GM10847 (cell line): ENCODE measurements around the gene DOCK2.

Source experiments
- POLR2A ChIP-seq: IDR thresholded peaks from 2 replicates; pipeline ENCODE4 v1.6.1; 2011; ENCODE audit not compliant: insufficient read length; ENCODE audit errors: extremely low read depth

Gene DOCK2

GRCh38 chr5:169637085-169637548, at the start of gene DOCK2:
Gene DOCK2 (plus strand): TSS chr5:169637275. CDS start chr5:169637327, 52 bp downstream.
- peak; percentile 56 for TF ChIP-seq POLR2A

- TF ChIP-seq POLR2A = no peak
Measured at GRCh38 chr5:169590602-169591001, 46.5 kb upstream of the DOCK2 start.

DNA sequence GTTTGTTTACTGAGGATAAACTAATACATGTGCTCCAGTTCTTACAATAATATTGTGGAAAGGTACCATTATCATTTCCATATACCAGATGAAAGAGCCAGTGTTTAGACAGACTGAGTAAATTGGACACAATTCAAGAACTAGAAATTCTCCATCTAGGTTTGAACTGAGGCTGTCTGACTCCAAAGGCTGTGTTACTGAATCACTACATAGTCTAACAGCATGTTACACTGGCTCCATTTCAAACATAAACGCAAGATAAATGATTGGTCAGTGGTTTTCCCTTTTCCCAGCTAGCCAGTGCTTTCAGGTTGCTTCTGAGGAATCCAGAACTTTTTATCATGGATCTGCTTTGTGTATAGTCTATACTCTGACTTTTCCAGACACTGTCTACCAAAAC, 45.4 kb upstream of the DOCK2 start:
- TF ChIP-seq POLR2A = no peak

GRCh38 chr5:169592937-169593650, 44.0 kb upstream of the DOCK2 start:
- TF ChIP-seq POLR2A = no peak

- TF ChIP-seq POLR2A = no peak
Measured at GRCh38 chr5:169595172-169595820, 41.8 kb upstream of the DOCK2 start.

DNA sequence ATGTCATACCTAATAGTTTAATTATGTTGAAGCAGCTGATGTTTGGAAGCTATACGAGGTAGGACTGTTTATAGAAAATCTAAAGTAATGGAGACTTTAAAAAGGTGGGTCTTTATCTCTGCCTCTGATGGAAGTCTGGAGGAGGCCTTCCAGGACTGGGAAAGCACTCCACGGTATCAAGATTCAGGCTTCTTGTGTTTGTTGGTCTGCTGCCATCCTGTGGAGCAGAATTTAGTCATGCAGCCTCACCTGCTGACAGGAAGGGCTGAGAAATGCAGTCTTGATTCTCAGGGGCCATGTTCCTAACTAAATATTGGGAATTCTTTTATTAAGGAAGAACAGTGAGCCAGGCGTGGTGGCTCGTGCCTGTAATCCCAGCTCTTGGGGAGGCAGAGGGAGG, 37.6 kb upstream of the DOCK2 start:
- TF ChIP-seq POLR2A = no peak

DNA sequence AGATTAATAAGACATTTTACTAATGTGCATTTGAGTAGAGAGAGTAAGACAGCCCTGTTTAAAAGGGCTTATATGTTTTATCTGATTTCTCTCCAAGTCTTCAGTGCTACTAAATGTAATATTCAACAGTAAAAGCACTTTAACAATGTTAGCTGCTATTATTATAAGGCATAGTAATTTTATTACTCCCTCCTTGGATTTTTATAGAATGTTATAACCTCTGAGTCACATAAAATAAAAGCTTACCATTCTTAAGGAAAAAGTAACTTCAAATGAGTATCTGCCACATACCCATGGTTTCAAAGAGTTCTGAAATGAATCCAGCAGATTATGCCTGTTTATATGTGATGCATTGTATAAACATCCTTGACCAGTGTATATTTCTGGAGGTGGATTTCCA, 34.5 kb upstream of the DOCK2 start:
- TF ChIP-seq POLR2A = no peak

DNA sequence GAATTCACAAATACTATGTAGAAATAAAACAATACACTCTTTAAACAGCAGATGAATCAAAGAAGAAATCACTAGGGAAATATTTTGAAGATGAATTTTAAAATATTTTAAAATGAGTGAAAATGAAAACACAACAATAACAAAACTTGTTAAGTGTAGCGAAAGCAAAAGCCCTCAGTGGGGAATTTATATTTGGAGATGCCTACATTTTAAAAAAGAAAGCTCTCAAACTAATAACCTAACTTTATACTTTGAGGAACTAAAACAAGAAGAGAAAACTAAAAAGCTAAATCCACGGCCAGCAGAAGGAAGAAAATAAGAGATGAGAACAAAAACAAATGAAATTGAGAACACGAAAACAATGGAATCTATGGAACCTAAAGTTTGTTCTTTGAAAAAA, 30.8 kb upstream of the DOCK2 start:
- TF ChIP-seq POLR2A = no peak

GRCh38 chr5:169607882-169608281, 29.2 kb upstream of the DOCK2 start:
- no peak for TF ChIP-seq POLR2A

DNA sequence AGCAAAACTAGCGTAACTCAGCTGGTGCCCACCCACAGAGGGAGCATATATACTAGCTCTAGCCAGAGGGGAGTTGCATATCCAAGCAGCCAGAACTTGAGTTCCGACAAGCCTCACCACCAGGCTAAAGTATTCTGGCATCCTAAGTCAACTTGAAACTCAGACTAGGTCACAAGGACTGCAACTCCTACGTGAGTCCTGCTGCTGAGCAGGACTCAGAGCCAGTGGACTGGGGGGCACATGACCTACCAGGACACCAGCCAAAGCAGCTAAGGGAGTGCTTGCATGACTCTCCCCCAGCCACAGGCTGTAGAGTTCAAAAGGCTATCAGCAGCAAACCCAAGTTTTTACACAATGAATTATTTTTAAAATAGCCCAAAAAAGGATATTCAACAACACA, 27.4 kb upstream of the DOCK2 start:
- TF ChIP-seq POLR2A = no peak

GRCh38 chr5:169610606-169611005, 26.5 kb upstream of the DOCK2 start:
- no peak for TF ChIP-seq POLR2A

DNA sequence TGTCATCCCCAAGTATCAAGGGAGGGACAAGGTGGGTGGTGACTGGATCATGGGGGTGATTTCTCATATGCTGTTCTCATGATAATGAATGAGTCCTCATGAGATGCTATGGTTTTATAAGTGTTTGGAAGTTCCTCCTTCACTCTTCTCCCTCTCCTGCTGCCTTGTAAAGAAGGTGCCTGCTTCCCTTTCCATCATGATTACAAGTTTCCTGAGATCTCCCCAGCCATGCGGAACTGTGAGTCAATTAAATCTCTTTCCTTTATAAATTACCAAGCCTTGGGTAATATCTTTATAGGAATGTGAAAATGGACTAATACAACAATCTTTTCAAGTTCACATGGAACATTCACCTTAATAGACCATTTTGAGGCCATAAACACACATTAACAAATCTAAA, 21.5 kb upstream of the DOCK2 start:
- no peak for TF ChIP-seq POLR2A

GRCh38 chr5:169626779-169627178, 10.3 kb upstream of the DOCK2 start:
- TF ChIP-seq POLR2A = no peak

DNA sequence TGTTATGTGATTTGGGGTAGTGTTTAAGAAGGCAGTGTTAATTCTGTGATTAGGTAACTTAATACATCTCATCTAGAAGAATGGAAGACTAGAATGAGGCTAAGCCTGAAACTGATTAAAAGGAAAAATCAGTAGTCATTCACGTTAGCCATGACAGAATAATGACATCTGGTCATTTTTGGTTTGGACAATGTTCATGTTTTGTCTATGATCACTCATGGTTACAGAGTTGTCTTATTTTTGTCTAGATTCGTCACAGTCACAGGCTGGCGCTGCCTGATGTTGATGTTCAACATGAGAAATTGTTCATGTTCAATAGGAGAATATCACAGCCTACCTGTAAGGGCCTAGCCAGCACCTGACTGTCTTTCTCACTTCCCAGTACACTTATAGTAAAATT, 9.5 kb upstream of the DOCK2 start:
- TF ChIP-seq POLR2A = no peak

DNA sequence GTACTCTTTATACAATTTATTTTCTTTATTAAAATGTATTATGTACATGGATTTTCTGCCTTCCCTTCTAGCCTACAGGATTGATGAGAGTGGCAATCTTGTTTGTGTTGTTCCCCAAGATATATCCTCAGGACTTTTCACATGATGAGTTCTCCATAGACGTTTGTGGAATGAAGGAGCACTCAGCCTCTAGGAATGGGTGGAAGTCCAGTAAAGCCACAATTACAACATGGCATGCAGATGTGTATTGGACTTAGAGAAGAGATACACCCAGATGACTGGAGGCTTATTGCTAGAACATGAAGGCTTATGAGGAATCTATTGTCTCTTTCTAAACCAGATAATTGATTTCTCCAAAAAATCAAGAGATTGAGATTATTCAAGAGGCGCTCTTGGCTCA, 8.2 kb upstream of the DOCK2 start:
- no peak for TF ChIP-seq POLR2A

- TF ChIP-seq POLR2A = no peak
Measured at GRCh38 chr5:169629847-169630548, 7.1 kb upstream of the DOCK2 start.
